ENCODE data around the gene UBE2R2. TPM values are rescaled to one million over a fixed set of nuclear protein-coding genes. Genes with fewer than 3 reads are reported as not detected.
"Not testable (repeated sequence)": the region's sequence is repeated elsewhere in the genome, so short reads cannot be mapped to it uniquely, and the experiment has no call there.

UBE2R2 gene
- total and polyA plus RNA-seq, 2 experiments from 2014 or later: 39.8 to 41.4 TPM

- DNase-seq (ENCODE audit: low spot score); H3K4me3 ChIP-seq; H3K4me1 ChIP-seq (ENCODE audit: insufficient read depth); H4K20me1 ChIP-seq (ENCODE audit: insufficient read depth, poor library complexity, severe bottlenecking); H2AFZ ChIP-seq; H3K9me2 ChIP-seq (replicated peaks; ENCODE audit: insufficient read depth); H3K79me2 ChIP-seq; H3K36me3 ChIP-seq (replicated peaks; ENCODE audit: insufficient read depth, low read depth); H3K27me3 ChIP-seq; H3K9me3 ChIP-seq (ENCODE audit: low read depth); H3K4me2 ChIP-seq: not testable (repeated sequence)
- peak overlapping the region; percentile 21 for H3K27ac ChIP-seq
- WGBS (ENCODE audit: low lambda C conversion rate, missing lambda C conversion rate): 44% methylated on average over 1 of the region's 1 CpG
Measured at GRCh38 chr9:33808979-33809322, 8.0 kb upstream of the UBE2R2 start.

- no peaks in the 10 kb centered on the region for H3K27me3 ChIP-seq
- H3K79me2 ChIP-seq: no peaks in the 10 kb centered on the region
- H3K9me3 ChIP-seq (ENCODE audit: low read depth): no peaks in the 10 kb centered on the region
- H3K9me2 ChIP-seq (replicated peaks; ENCODE audit: insufficient read depth): no peaks in the 10 kb centered on the region
- no peak overlapping the region for H2AFZ ChIP-seq
- peak overlapping the region; percentile 21 for H3K27ac ChIP-seq
- 100% methylated on average over 1 of the region's 1 CpG for WGBS (ENCODE audit: low lambda C conversion rate, missing lambda C conversion rate)
- no peak for TF ChIP-seq EZH2phosphoT487 (IDR thresholded peaks at IDR 0.05; ENCODE audit: low read depth, severe bottlenecking, unreplicated experiment)
- TF ChIP-seq, protein P1, sequence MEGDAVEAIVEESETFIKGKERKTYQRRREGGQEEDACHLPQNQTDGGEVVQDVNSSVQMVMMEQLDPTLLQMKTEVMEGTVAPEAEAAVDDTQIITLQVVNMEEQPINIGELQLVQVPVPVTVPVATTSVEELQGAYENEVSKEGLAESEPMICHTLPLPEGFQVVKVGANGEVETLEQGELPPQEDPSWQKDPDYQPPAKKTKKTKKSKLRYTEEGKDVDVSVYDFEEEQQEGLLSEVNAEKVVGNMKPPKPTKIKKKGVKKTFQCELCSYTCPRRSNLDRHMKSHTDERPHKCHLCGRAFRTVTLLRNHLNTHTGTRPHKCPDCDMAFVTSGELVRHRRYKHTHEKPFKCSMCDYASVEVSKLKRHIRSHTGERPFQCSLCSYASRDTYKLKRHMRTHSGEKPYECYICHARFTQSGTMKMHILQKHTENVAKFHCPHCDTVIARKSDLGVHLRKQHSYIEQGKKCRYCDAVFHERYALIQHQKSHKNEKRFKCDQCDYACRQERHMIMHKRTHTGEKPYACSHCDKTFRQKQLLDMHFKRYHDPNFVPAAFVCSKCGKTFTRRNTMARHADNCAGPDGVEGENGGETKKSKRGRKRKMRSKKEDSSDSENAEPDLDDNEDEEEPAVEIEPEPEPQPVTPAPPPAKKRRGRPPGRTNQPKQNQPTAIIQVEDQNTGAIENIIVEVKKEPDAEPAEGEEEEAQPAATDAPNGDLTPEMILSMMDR (IDR thresholded peaks at IDR 0.05; ENCODE audit: poor library complexity): no peak
- no peak for TF ChIP-seq EZH2 (IDR thresholded peaks at IDR 0.05; ENCODE audit: borderline replicate concordance)
- DNase-seq (ENCODE audit: low spot score): no peak
- no peaks in the 10 kb centered on the region for H3K4me1 ChIP-seq (ENCODE audit: insufficient read depth)
- no peak overlapping the region for H3K4me3 ChIP-seq
- no peaks in the 10 kb centered on the region for H4K20me1 ChIP-seq (ENCODE audit: insufficient read depth, poor library complexity, severe bottlenecking)
- no peaks in the 10 kb centered on the region for H3K36me3 ChIP-seq (replicated peaks; ENCODE audit: insufficient read depth, low read depth)
- no peak overlapping the region for H3K4me2 ChIP-seq
Measured at GRCh38 chr9:33809506-33809905, 7.5 kb upstream of the UBE2R2 start.

GRCh38 chr9:33813712-33814641, 3.0 kb upstream of the UBE2R2 start:
- Histone ChIP-seq H3K9me3 (ENCODE audit: low read depth) (no peaks in the 10 kb centered on the region), H4K20me1 (ENCODE audit: insufficient read depth, poor library complexity, severe bottlenecking) (peaks cover 6% of the 10 kb centered on the region), H3K36me3 (replicated peaks; ENCODE audit: insufficient read depth, low read depth) (no peaks in the 10 kb centered on the region), H3K9me2 (replicated peaks; ENCODE audit: insufficient read depth) (no peaks in the 10 kb centered on the region), H3K27ac (peak overlapping the region; percentile 54), H3K4me1 (ENCODE audit: insufficient read depth) (peaks cover 9% of the 10 kb centered on the region), H3K79me2 (peaks cover 20% of the 10 kb centered on the region), H3K27me3 (no peaks in the 10 kb centered on the region), H3K4me2 (no peak overlapping the region), H3K4me3 (no peak overlapping the region), H2AFZ (no peak overlapping the region)
- DNase-seq (ENCODE audit: low spot score): peak; percentile 63
- WGBS (ENCODE audit: low lambda C conversion rate, missing lambda C conversion rate): 82% methylated on average over 8 of the region's 8 CpGs
- TF ChIP-seq EZH2phosphoT487 (IDR thresholded peaks at IDR 0.05; ENCODE audit: low read depth, severe bottlenecking, unreplicated experiment): no peak
- TF ChIP-seq, protein P1 (IDR thresholded peaks at IDR 0.05; ENCODE audit: poor library complexity): peak; percentile 78

- no peaks in the 10 kb centered on the region for H3K27me3 ChIP-seq
- peak overlapping the region; percentile 75 for H3K4me2 ChIP-seq
- TF ChIP-seq EZH2phosphoT487 (IDR thresholded peaks at IDR 0.05; ENCODE audit: low read depth, severe bottlenecking, unreplicated experiment): no peak
- no peaks in the 10 kb centered on the region for H3K9me2 ChIP-seq (replicated peaks; ENCODE audit: insufficient read depth)
- peaks cover 24% of the 10 kb centered on the region for H3K4me1 ChIP-seq (ENCODE audit: insufficient read depth)
- over 99% methylated on average over 7 of the region's 7 CpGs for WGBS (ENCODE audit: low lambda C conversion rate, missing lambda C conversion rate)
- no peaks in the 10 kb centered on the region for H3K36me3 ChIP-seq (replicated peaks; ENCODE audit: insufficient read depth, low read depth)
- no peaks in the 10 kb centered on the region for H3K9me3 ChIP-seq (ENCODE audit: low read depth)
- no peak overlapping the region for H2AFZ ChIP-seq
- peaks cover 24% of the 10 kb centered on the region for H4K20me1 ChIP-seq (ENCODE audit: insufficient read depth, poor library complexity, severe bottlenecking)
- DNase-seq (ENCODE audit: low spot score): no peak
- H3K4me3 ChIP-seq: no peak overlapping the region
- peaks cover 39% of the 10 kb centered on the region for H3K79me2 ChIP-seq
- peak overlapping the region; percentile 96 for H3K27ac ChIP-seq
Measured at GRCh38 chr9:33815781-33816180, 1.2 kb upstream of the UBE2R2 start.

Measured in hepatocyte (in vitro differentiated cells).